NOMO-1 treated with dmso at 0.1 percent for 144 hours (cell line): Measurements from ENCODE around the gene OR9G4.

Source experiments
- DNase-seq: peaks from one replicate; lab custom pipeline; 2025; ENCODE audit not compliant: unreplicated experiment; lab: John Stamatoyannopoulos, UW

The OR9G4 gene

DNA sequence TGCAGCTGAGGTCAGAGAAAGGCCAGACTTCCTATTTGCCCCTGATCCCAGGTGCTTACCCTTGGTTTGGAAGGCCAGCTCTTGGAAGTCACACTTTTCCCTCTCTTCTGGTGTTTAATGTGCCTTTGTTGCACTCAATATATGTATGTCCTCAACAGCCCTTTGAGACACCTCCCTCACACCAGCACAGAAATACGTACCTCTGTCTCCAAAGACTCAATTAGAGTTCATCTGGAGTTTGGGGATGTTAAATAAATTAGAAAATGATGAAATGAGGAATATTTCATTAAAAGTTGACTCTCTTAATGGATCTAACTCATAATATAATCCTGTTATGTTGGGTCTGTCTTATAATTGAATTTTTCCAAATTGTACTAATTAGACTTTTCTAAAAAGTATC lies at the start of gene OR9G4:
Gene OR9G4, minus strand, starts transcription at position 101 of the 400 bp plus-strand sequence. CDS start 4,931 bp downstream, outside the sequence.
- no peak for DNase-seq

- no peak for DNase-seq
Observed at GRCh38 chr11:56783448-56784041, 35.0 kb upstream of the OR9G4 start.

DNA sequence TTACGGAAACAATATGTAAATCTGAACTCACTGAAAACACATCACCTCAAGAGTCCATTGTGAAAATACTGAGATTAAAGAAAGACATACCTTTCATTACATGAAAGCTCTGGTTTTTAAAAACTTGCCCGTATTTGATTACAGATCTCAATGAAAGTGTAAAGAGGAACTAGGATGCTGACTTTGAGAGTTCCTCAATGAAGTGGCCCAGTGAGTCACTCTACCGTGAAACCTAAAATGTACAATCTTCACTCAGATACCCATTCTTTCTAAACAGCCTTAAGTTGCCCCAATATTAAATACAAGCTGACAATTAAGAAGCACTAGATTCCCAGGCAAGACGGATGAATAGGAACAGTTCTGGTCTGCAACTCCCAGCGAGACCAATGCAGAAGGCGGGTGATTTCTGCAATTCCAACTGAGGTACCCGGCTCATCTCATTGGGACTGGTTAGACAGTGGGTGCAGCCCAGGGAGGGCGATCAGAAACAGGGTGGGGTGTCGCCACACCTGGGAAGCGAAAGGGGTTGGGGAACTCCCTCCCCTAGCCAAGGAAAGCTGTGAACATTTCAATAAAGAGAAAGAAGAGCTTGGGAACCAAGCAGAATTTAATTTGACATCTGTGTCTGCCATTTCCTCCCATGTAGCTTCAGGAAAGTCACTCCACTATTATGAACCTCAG lies 33.8 kb upstream of the OR9G4 start:
- DNase-seq = no peak

DNA sequence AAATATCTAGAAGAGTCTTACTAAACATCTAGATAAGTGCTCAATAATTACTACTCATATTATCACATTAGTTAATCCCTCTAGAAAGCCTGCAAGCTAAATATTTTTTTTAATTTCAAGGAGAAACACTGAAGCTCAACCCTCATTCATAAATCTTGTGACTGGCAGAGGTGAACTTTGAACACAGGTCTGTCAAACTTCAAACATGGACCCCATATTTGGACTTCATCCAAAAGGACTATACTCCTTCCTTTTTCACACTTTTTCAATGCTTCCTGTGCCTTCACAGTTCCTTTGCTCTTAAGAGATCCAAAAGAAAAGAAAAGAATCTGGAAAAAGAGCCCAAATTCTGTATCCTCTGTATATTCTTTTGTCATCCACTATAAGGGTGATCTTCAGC lies 28.3 kb upstream of the OR9G4 start:
- no peak for DNase-seq

GRCh38 chr11:56764976-56765375 lies 16.5 kb upstream of the OR9G4 start:
- no peak for DNase-seq

GRCh38 chr11:56751480-56751879 lies 3.0 kb upstream of the OR9G4 start:
- DNase-seq = no peak

- no peak for DNase-seq
Observed at GRCh38 chr11:56750190-56750589, 1.7 kb upstream of the OR9G4 start.

DNA sequence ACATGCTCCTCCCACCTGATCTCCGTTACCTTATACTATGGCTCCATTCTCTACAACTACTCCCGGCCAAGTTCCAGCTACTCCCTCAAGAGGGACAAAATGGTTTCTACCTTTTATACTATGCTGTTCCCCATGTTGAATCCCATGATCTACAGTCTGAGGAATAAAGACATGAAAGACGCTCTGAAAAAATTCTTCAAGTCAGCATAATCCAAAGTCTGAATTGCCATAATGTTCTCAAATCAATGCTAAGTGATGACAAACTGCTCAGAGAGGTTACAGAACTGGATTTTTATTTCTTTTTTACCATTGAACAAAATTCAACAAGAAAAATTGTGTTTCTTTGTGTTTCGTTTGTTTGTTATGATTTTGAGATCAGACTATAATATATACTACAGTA lies 7.6 kb downstream of the OR9G4 start:
- no peak for DNase-seq

DNA sequence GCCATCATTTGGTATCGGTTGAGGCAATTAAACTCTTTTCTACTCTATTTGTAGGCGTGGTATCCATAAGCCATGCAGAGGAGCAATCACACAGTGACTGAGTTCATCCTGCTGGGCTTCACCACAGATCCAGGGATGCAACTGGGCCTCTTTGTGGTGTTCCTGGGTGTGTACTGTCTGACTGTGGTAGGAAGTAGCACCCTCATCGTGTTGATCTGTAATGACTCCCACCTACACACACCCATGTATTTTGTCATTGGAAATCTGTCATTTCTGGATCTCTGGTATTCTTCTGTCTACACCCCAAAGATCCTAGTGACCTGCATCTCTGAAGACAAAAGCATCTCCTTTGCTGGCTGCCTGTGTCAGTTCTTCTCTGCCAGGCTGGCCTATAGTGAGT lies 8.4 kb downstream of the OR9G4 start:
- no peak for DNase-seq

DNA sequence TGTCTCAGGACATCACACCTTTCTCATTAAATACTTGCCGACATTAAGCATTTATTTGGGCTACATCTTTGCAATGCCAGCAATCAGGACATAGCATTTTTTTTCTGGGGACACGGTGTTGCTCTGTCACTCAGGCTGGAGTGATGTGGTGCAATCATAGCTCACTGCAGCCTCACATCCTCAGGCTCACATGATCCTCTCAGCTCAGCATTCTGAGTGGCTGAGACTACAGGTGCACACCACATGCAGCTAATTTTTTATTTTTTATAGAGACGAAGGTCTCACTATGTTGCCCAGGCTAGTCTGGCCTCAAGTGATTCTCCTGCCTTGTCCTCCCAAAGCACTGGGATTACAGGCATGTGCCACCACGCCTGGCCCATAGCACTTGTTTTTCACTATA lies 28.0 kb downstream of the OR9G4 start:
- DNase-seq = no peak

GRCh38 chr11:56716379-56716854 lies 32.1 kb downstream of the OR9G4 start:
- no peak for DNase-seq

GRCh38 chr11:56714206-56714605 lies 34.3 kb downstream of the OR9G4 start:
- DNase-seq = no peak

DNA sequence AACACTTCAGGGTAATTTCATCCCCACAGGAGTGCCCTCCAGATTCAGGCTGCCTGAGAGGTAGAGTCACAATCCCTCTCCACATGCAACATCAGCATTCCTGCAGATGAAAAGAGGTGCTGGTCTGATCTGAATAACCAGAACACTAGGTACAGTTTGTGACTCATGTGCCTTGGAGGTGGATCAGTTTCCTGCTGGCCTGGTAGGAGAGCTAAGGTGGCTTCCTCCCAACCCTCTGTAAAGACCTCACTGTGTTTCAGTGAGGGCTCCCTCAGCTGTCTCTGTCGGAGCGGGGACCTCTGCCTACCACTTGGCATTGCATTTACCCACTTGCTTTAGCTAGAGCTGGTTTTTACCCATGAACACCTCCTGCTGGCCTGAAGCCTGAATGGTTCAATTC lies 42.0 kb downstream of the OR9G4 start:
- DNase-seq = no peak

DNA sequence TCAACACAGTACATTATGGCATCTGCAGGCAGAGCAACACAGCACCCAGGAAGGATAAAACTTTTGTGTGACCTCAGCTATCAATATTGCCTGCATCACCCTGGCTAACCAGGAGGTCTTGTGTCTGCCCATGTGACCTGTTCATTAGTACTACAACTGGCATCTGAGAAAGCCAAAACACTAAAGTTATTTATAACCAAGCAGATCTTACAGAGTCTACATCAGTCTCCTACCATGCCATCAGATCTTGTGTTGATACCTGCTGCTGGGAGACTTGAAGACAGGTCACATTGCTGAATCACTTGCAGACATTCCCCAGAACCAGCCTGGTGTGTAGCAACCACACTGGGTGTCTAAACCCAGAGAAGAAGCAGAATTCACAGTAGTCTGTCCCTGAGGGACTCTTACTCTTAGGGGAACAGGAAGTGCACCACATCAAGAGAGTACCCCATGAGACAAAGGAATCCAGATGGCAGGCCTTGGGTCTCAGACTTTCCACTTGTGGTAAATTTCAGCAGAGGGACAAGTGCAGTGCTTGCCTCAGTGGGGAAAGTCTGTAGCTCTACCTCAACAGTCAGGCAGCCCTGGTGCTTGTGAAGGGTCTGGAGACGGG lies 42.6 kb downstream of the OR9G4 start:
- no peak for DNase-seq

DNA sequence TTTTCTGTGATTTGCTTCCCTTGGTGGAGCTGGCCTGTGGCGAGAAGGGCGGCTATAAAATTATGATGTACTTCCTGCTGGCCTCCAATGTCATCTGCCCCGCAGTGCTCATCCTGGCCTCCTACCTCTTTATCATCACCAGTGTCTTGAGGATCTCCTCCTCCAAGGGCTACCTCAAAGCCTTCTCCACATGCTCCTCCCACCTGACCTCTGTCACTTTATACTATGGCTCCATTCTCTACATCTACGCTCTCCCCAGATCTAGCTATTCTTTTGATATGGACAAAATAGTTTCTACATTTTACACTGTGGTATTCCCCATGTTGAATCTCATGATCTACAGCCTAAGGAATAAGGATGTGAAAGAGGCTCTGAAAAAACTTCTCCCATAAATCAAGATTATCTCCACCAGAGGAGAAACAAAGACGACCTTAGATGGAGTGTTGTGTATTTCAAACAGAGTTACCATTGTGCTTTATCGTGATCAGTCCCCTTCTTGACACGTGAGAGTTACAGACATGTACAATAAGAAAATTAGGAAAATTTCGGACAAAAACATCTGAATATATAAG lies 47.5 kb downstream of the OR9G4 start:
- no peak for DNase-seq

DNA sequence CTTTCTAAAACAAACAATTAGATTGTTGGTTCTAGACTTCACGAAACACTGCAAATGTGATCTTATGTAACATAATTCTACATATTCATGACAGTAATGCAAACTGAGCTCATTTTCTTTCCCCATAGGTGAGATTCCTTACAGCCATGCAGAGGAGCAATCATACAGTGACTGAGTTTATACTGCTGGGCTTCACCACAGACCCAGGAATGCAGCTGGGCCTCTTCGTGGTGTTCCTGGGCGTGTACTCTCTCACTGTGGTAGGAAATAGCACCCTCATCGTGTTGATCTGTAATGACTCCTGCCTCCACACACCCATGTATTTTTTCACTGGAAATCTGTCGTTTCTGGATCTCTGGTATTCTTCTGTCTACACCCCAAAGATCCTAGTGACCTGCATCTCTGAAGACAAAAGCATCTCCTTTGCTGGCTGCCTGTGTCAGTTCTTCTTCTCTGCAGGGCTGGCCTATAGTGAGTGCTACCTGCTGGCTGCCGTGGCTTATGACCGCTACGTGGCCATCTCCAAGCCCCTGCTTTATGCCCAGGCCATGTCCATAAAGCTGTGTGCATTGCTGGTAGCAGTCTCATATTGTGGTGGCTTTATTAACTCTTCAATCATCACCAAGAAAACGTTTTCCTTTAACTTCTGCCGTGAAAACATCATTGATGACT lies 48.1 kb downstream of the OR9G4 start:
- DNase-seq = no peak

DNA sequence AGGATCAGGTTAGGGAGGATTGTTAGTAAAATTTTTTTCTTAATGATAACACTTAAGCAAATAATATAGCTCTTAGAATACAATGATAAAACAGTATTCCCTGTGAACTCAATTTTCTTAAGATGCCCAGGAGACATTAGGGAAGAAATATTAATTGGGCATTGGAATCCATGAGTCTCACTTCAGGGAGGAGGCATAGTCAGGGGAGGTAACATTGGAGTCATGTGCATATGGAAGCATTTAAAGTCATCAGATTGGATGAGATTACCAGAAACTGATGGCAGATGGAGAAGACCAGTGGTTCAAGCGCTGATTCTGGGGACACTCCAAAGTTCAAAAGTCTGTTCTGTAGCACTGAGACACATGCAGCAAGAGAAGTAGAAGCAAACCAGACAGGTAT lies 49.7 kb downstream of the OR9G4 start, which contains the start of gene OR9G1:
Gene OR9G1, plus strand, starts transcription at position 301 of the 400 bp plus-strand sequence. CDS start 1,293 bp downstream, outside the sequence.
- no peak for DNase-seq

- DNase-seq = no peak
Observed at GRCh38 chr11:56693428-56693827, 55.1 kb downstream of the OR9G4 start.
